Fibroblast of the aortic adventitia (primary cell): ENCODE data around the gene HMGCS1. TPM values are rescaled to one million over a fixed set of nuclear protein-coding genes. Genes with fewer than 3 reads are reported as not detected.
"Not testable (repeated sequence)": the region's sequence is repeated elsewhere in the genome, so short reads cannot be mapped to it uniquely, and the experiment has no call there.

Experiments used
- DNase-seq: peaks from one replicate; pipeline ENCODE4 v3.0.0-alpha.2; 2010; ENCODE audit warnings: low read depth
- H3K4me3 ChIP-seq: 2 replicates; pipeline ENCODE4 v1.5.1; 2011; ENCODE audit warnings: low read depth, mild to moderate bottlenecking, control low read depth, low read length, moderate library complexity
- CTCF ChIP-seq: IDR thresholded peaks from 2 replicates; pipeline ENCODE4 v1.5.1; 2011; ENCODE audit warnings: mild to moderate bottlenecking, low read length, control low read depth, inconsistent platforms; ENCODE audit not compliant: insufficient read depth
- total RNA-seq: library from RNA; depleted of rRNA; stranded (reverse); fragments of >200 nt; gene quantifications from 2 replicates; pipeline ENCODE4 v1.2.3, GENCODE V29; 2012; ENCODE audit warnings: low replicate concordance

The HMGCS1 gene
- total RNA-seq, 1 donor: 37.6 TPM

DNA sequence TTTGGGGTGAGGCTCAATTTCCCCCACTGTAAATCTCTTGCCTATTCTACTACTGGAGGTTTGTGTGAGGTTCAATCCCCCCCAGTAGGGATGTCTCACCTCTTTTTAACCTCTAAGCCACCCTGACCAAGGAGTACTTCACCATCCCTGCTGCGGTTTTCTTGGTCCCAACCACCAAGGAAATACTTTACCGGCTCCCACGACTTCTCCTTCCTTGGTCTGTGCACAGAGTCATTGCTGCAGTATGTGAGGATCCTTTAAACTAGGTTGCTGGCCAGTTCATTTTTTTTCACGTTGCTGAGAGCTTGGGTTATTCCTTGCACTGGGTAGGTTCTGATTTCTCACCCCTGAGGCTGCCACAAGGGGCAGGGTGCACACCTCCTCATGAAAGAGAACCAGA is 22.5 kb upstream of the HMGCS1 start:
- no peak for DNase-seq
- H3K4me3 ChIP-seq: no peak overlapping the region
- TF ChIP-seq CTCF: no peak

- H3K4me3 ChIP-seq: no peak overlapping the region
- no peak for TF ChIP-seq CTCF
- DNase-seq: no peak
Measured at GRCh38 chr5:43332401-43332800, 19.2 kb upstream of the HMGCS1 start.

DNA sequence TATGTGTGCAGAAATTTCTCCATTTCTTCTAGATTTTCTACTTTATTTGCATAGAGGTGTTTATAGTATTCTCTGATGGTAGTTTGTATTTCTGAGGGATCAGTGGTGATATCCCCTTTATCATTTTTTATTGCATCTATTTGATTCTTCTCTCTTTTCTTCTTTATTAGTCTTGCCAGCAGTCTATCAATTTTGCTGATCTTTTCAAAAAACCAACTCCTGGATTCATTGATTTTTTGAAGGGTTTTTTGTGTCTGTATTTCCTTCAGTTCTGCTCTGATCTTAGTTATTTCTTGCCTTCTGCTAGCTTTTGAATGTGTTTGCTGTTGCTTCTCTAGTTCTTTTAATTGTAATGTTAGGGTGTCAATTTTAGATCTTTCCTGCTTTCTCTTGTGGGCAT is 12.4 kb upstream of the HMGCS1 start:
- not testable (repeated sequence) for DNase-seq, H3K4me3 ChIP-seq

DNA sequence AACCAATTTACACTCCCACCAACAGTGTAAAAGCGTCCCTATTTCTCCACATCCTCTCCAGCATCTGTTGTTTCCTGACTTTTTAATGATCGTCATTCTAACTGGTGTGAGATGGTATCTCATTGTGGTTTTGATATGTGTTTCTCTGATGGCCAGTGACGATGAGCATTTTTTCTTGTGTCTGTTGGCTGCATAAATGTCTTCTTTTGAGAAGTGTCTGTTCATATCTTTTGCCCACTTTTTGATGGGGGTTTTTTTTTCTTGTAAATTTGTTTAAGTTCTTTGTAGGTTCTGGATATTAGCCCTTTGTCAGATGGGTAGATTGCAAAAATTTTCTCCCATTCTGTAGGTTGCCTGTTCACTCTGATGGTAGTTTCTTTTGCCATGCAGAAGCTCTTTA is 10.3 kb upstream of the HMGCS1 start:
- not testable (repeated sequence) for H3K4me3 ChIP-seq, DNase-seq

DNA sequence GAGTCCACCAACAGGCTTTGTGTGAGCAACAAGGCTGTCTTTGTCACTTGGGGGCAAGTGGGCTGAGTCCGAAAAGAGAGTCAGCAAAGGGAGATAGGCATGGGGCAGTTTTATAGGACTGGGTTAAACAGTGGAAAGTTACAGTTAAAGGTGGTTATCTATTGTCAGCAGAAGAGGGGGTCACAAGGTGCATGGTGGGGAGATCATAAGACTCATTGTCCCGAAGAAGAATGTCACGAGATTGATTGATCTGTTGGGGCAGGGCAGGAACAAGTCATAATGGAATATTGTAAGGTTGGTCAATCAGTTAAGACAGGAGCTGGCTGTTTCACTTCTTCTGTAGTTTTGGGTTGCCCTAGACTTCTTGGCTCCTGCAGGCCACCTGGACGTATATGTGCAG is 7.6 kb upstream of the HMGCS1 start:
- no peak for TF ChIP-seq CTCF
- H3K4me3 ChIP-seq: no peak overlapping the region
- no peak for DNase-seq

GRCh38 chr5:43316421-43316820 is 3.2 kb upstream of the HMGCS1 start:
- no peak overlapping the region for H3K4me3 ChIP-seq
- no peak for DNase-seq
- TF ChIP-seq CTCF: no peak

DNA sequence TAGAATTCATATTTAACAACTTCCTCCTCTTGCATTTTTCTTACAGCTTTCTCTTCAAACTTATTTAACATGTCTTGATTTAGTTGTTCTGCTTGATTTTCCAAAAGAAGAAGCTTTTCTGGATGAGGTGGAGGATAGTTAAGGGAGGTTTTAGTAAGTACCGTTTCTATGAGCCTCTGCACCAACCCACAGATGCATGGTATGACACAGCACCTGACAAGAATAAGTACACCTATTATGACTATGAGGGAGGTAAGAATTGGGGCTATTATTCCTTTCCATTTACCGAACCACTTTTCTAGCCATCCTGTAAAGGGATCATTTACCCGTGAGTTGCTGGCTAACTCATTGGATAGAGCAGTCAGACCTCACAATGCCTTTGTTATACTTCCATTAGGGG is 2.5 kb upstream of the HMGCS1 start:
- TF ChIP-seq CTCF: no peak
- H3K4me3 ChIP-seq: no peak overlapping the region
- DNase-seq: no peak

DNA sequence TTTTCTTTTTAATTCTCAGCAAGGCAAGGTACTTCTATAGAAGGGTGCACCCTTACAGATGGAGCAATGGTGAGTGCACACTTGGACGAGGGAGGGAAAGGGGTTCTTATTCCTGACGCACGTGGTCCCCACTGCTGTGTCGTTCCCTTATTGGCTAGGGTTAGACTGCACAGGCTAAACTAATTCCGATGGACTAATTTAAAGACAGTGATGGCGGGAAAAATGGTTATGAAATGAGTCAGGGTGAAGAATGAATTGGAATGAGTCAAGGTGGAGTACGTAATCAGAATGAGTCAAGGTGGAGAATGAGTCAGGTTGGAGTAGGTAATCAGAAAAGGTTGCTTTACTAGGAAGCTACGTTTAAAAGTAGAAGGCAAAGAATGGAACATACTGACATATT is 2.1 kb upstream of the HMGCS1 start:
- no peak for DNase-seq
- no peak for TF ChIP-seq CTCF
- no peak overlapping the region for H3K4me3 ChIP-seq
